Muscle layer of duodenum (tissue), 2 donors: Measurements from ENCODE around the gene PRKCD.
"Not testable (repeated sequence)": the region's sequence is repeated elsewhere in the genome, so short reads cannot be mapped to it uniquely, and the experiment has no call there.

Source experiments
- H3K27ac ChIP-seq: one replicate; pipeline ENCODE4 v1.7.0; 2013; ENCODE audit warnings: mild to moderate bottlenecking, low read length
- H3K27me3 ChIP-seq: one replicate; pipeline ENCODE4 v1.7.0; 2013; ENCODE audit warnings: low read depth, mild to moderate bottlenecking, control low read depth, low read length
- H3K36me3 ChIP-seq, 2 donors: one replicate each; pipeline ENCODE4 v1.7.0; 2013; ENCODE audit warnings: low read length in 2 of 2, control low read depth in 1 of 2, mild to moderate bottlenecking in 1 of 2; ENCODE audit not compliant: insufficient read depth in 2 of 2, control insufficient read depth in 1 of 2
- H3K4me1 ChIP-seq, 2 donors: one replicate each; pipeline ENCODE4 v1.7.0; 2013; ENCODE audit warnings: low read length in 2 of 2, mild to moderate bottlenecking in 2 of 2, control low read depth in 1 of 2, moderate library complexity in 1 of 2; ENCODE audit not compliant: insufficient read depth in 2 of 2, control insufficient read depth in 1 of 2
- H3K4me3 ChIP-seq, 2 donors: one replicate each; pipeline ENCODE4 v1.7.0; 2013; ENCODE audit warnings: low read length in 2 of 2, low read depth in 1 of 2, mild to moderate bottlenecking in 1 of 2
- H3K9me3 ChIP-seq, 2 donors: one replicate each; pipeline ENCODE4 v1.7.0; 2013; ENCODE audit warnings: low read length in 2 of 2, control low read depth in 1 of 2, mild to moderate bottlenecking in 1 of 2; ENCODE audit not compliant: control insufficient read depth in 1 of 2
- donor health status: healthy.

Gene PRKCD

GRCh38 chr3:53151086-53151438 is 9.9 kb upstream of the PRKCD start:
- not testable (repeated sequence) for H3K27ac ChIP-seq, H3K9me3 ChIP-seq, H3K4me3 ChIP-seq, H3K27me3 ChIP-seq, H3K36me3 ChIP-seq
- H3K4me1 ChIP-seq, result peaks cover 5 to 12% of the 10 kb centered on the region in 2 donors

DNA sequence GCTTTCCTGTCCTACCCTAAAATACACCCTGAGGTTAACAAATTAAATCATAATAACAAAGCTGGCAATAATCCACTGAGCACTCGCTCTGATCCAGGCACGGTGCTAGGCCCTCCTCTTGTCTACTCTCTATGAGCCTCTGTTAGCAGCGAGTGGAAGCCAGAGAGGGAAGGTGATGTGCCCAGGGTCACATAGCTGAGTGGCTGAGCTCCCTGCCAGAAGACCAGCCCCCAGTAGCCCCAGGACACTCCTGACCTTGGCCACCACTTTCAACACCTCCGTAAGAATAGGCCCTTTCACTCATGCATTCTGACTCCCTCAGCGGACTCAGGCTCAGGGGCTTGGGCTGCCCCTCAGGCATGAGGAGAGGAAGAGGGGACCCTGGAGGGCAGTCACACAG is 9.5 kb upstream of the PRKCD start:
- H3K27ac ChIP-seq, result no peak overlapping the region
- H3K4me1 ChIP-seq, result peaks cover 7 to 12% of the 10 kb centered on the region in 2 donors
- no peaks in the 10 kb centered on the region for H3K9me3 ChIP-seq
- H3K4me3 ChIP-seq, result no peak overlapping the region
- H3K27me3 ChIP-seq, result no peaks in the 10 kb centered on the region
- H3K36me3 ChIP-seq, result no peaks in the 10 kb centered on the region

DNA sequence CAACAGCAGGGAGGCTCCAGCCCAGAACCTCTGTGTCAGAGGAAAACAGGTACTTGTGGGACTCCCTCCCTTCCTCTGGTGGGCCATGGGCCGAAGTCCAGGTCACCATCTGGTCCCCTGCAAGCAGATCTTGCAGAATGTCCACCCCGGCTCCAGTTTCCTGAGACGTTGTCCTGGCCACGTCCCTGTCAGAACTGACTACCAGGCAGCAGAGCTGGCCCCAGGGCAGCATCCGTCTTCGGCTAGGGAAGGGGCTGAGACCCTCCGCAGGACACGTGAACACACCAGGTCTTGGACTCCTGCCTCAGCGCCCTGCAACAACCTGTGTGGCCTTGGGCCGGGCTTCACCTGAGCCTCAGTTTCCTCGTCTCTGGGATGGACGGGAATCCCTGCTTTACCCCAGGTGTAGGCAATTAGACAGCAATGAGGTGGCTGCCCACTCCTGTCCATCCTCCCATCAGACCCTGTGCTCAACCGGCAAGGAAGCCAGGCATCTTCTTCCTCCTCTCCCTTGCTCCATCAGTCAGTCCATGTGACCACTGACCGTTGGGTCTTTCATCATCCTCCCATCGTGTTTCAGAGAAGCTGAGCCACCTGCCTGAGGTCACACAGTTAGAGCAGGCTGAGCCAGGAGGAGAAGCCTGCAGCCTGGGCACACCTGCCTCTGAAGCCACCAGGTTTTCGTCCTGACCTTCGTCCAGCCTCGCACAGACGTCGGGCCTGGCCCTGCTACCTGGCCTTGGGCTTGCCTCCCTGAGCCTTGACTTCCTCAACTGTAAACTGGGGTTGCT is 8.9 kb upstream of the PRKCD start:
- peaks cover 7 to 12% of the 10 kb centered on the region in 2 donors for H3K4me1 ChIP-seq
- no peak overlapping the region for H3K27ac ChIP-seq
- H3K27me3 ChIP-seq, result no peaks in the 10 kb centered on the region
- H3K36me3 ChIP-seq, result no peaks in the 10 kb centered on the region
- no peak overlapping the region for H3K4me3 ChIP-seq
- no peaks in the 10 kb centered on the region for H3K9me3 ChIP-seq

- Histone ChIP-seq H3K27ac (no peak overlapping the region), H3K27me3 (no peaks in the 10 kb centered on the region), H3K36me3 (no peaks in the 10 kb centered on the region), H3K9me3 (no peaks in the 10 kb centered on the region), H3K4me1 (peaks cover 7 to 12% of the 10 kb centered on the region in 2 donors), H3K4me3 (no peak overlapping the region)
Observed at GRCh38 chr3:53153264-53153823, 7.7 kb upstream of the PRKCD start.

- H3K27me3 ChIP-seq, result no peaks in the 10 kb centered on the region
- no peak overlapping the region for H3K4me3 ChIP-seq
- H3K9me3 ChIP-seq, result no peaks in the 10 kb centered on the region
- no peak overlapping the region for H3K27ac ChIP-seq
- no peaks in the 10 kb centered on the region for H3K36me3 ChIP-seq
- H3K4me1 ChIP-seq, result peaks cover 7 to 16% of the 10 kb centered on the region in 2 donors
Observed at GRCh38 chr3:53153980-53154379, 7.0 kb upstream of the PRKCD start.

DNA sequence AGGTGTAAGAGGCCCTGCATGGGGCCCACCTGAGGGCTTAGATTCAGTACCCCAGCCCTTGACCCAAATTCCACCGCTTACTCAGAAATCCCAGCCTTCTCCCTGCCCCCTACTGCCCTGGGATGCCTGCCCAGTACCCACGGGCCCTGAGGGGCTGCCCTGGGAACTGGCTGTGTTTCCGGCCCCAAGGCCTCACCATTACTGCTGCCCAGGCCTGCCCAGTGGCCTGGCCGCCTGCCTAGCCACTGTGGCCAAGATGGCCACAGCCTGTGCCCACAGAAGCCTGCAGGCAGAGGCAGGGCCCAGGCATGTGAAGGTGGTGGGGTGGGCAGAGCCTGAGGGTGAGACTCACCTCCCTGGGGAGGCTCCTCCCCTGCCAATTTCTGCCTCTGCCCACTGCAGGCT is 6.1 kb upstream of the PRKCD start:
- H3K27ac ChIP-seq, result no peak overlapping the region
- H3K4me3 ChIP-seq, result no peak overlapping the region
- H3K36me3 ChIP-seq, result no peaks in the 10 kb centered on the region
- H3K27me3 ChIP-seq, result no peaks in the 10 kb centered on the region
- H3K4me1 ChIP-seq, result peaks cover 9 to 23% of the 10 kb centered on the region in 2 donors
- H3K9me3 ChIP-seq, result no peaks in the 10 kb centered on the region

DNA sequence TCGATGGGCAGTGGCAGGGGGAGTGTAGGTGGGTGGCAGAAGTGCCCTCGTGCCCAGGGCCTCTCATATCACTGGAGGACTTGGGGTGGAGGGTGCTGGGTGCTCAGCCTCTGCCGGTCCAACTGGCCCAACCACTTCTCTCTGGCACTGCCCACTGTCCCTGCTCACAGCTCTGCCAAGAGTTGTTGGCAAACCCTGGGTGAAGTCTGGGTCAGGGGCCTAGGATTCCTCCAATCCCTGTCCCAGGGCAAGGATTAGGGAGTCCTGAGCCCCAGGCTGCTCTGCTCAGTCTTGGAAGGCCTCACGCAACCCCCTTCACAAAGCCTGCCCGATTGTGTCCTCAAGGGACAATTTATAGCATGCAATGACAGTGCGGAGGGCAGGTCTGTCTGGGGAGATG is 5.2 kb upstream of the PRKCD start:
- no peaks in the 10 kb centered on the region for H3K36me3 ChIP-seq
- no peaks in the 10 kb centered on the region for H3K27me3 ChIP-seq
- no peaks in the 10 kb centered on the region for H3K9me3 ChIP-seq
- H3K27ac ChIP-seq, result no peak overlapping the region
- H3K4me3 ChIP-seq, result no peak overlapping the region
- peaks cover 14 to 22% of the 10 kb centered on the region in 2 donors for H3K4me1 ChIP-seq

DNA sequence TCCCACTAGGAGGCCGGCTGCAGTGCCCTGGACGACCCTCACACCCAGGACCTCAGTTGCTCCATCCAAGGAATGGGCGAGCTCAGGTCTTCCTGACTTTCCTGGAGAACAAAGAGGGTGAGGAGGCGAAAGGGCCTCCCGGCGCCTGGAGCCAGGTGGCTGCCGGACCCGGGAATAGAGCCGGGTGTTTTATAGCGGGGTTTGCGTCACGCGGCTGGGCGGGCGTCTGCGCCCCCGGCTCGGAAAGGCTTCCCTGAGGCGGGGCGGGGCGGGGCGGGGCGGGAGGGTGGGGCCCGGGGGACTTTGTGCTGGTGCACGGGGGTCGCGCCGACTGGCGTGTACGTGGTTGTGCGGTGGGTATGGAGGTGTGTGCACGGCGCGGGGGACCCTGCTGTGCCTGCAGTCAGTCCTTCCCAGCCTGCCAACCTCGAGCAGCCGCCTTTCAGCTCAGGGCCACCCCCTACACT is 4.6 kb upstream of the PRKCD start:
- Histone ChIP-seq H3K36me3 (no peaks in the 10 kb centered on the region), H3K9me3 (no peaks in the 10 kb centered on the region), H3K27ac (no peak overlapping the region), H3K4me3 (no peak overlapping the region), H3K4me1 (peaks cover 14 to 20% of the 10 kb centered on the region in 2 donors), H3K27me3 (no peaks in the 10 kb centered on the region)

DNA sequence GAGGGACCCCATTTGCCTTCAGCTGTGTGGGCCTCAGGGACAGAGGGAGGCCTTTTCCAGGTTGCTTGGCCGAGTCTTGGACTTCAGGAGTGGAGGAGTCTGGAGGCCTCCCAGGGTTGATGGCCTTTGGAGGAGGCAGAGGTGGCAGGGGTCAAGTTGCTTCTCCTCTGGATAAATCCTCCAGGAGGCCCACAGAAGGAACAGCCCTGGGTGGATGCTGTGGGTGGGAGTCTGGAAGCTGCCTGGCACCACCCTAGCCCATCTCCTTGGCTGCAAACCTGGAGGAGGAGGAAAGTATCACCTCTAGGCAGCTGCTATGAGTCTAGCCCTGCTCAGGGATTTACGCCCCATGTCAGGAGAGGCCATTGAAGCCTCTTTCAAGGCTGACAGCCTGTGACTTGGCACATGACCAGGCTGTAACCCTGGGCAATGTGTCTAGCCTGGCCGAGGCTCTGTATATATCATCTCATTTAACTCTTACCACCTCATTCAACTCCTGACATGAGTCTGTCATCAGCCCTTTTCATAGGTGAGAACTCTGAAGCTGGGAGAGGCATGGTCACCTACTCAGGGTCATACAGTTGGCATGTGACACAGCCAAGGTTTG is 2.9 kb upstream of the PRKCD start:
- Histone ChIP-seq H3K9me3 (no peaks in the 10 kb centered on the region), H3K27ac (peak overlapping the region; percentile 35), H3K4me3 (no peak overlapping the region), H3K27me3 (no peaks in the 10 kb centered on the region), H3K4me1 (peaks cover 20% of the 10 kb centered on the region in 2 donors), H3K36me3 (no peaks in the 10 kb centered on the region)

DNA sequence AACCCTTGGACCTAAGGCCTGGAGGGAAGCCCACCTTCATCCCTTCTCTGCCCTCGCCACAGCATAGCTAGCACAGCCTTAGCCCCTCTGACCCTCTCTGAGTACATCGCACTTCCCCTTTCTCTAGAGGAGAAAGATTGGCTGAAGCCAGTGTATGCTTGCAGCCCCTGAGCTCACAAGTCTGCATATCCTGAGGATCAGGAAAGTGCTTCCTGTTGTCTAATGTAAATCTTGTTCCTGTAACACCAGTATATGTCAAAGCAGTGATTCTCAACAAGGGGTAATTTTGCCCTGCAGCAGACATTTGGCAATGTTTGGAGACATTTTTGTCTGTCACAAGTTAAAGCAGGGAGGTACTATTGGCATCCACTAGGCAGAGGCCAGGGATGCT is 2.2 kb upstream of the PRKCD start:
- no peaks in the 10 kb centered on the region for H3K36me3 ChIP-seq
- peaks cover 20 to 24% of the 10 kb centered on the region in 2 donors for H3K4me1 ChIP-seq
- no peak overlapping the region for H3K4me3 ChIP-seq
- peak overlapping the region; percentile 35 for H3K27ac ChIP-seq
- H3K9me3 ChIP-seq, result no peaks in the 10 kb centered on the region
- no peaks in the 10 kb centered on the region for H3K27me3 ChIP-seq

DNA sequence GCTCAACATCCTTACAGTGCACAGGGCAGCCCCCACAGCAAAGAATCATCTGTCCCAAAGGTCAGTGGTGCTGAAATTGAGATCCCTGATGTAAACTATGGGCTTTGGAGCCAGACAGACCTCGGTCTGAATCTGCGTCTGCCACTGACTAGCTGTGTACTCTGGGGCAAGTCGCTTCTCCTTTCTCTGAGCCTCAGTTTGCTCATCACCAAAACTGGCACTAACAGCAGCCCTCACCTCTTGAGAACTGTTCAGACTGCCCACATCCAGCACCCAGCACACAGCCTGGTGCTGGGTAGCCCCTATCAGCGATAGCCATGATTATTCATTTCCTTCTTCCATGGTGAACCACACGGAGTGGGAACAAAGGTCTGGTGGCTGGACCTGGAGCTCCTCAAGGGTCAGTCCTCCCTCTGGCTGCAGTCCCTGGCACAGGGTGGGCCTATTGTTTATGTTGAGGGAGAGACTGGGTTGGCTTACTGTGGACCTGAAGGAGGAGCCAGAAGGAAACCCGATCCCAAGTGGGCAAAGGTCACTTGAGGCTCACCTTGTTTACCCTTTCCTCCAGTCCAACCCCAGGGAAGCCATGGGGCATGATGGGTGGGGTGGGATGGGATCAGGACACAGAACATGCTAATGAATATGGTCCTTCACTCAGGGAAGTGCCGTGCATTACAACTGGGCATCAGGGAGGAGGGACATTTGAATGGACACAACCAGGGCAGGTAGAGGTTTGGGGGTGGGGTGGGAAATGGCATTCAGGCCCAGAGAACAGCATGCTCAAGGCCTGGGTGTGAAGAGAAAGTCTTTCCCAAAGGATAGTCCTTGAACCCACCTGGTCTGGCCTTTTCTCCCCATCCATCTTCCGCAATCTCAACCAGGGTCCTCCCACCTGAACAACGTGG is 1.6 kb upstream of the PRKCD start:
- peaks cover 20 to 24% of the 10 kb centered on the region in 2 donors for H3K4me1 ChIP-seq
- H3K36me3 ChIP-seq, result no peaks in the 10 kb centered on the region
- H3K4me3 ChIP-seq, result no peak overlapping the region
- H3K27me3 ChIP-seq, result no peaks in the 10 kb centered on the region
- H3K27ac ChIP-seq, result peak overlapping the region; percentile 46
- H3K9me3 ChIP-seq, result no peaks in the 10 kb centered on the region
